Middle frontal gyrus (tissue), 1 donor: ENCODE results near the gene MRGPRD.

Experiments
- DNase-seq: peaks from one replicate; pipeline ENCODE4 v3.0.0-alpha.2; 2015; ENCODE audit warnings: low spot score; ENCODE audit errors: extremely low spot score

The MRGPRD gene

DNA sequence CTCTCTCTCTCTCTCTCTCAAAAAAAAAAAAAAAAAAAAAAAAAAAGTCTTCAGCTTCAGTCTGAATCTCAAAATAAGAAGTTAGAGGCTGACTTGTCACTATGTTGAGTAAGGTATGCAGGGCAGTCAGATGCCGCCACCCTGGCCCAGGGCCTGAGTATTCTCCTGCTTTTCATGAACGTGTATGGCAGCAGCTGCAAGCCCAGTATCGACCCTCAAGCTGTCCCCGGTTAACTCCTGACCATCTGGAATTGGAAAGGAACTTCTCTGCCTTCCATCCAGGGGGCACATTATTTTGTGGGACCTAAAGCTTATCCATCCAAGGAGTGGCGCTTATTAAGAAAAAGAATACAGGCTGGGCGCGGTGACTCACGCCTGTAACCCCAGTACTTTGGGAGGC is 11.4 kb downstream of the MRGPRD start:
- DNase-seq, result no peak

DNA sequence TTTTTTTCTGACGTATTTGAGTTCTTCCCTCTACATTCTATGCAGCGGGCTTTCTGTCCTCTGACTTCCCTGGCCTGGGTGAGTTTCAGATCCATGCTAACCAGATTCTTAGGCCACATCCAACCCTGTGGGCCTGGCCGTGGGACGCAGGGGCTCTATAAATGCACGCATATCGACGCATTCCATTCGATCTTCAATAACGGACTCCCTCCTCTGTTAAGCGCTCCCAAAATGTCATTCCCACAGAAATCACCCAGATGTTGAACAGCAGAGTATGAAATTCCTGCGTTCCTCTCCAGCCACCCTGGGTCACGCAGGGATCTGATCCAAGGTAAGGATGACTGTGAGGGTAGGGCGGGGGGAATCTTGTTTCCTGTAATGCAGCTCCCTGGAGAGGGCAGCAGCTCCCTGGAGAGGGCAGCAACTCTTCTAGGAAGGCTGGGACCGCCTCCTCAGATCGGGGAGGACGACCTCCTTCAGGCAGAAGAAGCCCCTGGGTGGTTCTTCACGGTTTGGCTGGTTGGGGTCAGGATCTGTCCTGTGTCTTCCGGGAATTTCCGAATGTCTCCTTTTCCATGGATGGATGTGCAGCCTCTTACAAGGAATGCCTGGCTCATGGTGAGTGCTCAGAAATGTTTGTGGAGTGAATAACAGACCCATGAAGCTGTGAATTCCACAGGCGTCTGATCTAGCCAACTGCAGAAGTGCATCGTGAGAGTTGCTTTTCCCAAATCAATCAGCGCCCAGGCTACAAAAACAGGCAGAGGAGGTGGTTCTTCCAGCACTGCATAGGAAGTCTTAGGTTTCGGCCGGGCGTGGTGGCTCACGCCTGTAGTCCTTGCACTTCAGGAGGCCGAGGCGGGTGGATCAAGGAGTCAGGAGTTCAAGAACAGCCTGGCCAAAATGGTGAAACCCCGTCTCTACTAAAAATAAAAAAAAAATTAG is 12.2 kb downstream of the MRGPRD start:
- no peak for DNase-seq

DNA sequence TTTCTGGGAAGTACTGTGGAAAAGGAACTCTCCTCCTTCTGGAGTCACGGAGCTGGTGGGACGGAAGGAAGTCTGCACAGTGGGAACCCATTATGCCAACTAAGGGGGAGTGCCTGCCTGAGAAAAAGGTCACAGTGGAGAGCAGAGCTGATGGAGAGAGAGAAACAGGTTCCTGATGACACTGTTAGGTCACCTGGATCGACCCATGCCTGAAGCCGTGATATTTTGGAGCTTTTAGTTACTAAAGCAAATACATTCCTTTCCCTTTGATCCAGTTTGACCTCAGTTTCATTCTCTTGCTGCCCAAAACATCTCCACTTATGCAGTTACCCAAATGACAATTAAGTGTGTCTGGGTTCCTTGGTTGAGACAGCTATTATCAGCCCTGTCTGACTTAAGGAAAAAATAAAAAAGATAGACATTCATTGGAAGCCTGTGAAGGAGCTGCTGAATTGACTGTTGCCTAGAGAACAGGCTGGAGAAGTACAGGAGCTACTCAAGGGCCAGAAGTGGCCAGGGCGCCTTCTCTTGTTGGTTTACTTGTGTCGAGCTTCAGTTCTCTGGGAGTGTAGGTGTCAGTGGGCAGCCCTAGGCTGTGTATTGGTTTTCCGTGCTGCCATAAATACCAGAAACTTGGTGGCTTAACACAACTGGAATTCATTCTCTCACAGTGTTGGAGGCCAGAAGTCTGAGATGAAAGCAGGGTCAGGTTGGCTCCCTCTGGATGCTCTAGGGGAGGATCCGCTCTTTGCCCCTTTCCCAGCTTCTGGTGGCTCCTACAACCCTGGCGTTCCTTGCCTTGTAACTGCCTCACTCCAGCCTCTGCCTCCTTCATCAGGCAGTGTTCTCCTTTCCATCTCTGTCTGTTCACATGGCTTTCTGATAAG is 13.6 kb downstream of the MRGPRD start:
- DNase-seq, result no peak

DNA sequence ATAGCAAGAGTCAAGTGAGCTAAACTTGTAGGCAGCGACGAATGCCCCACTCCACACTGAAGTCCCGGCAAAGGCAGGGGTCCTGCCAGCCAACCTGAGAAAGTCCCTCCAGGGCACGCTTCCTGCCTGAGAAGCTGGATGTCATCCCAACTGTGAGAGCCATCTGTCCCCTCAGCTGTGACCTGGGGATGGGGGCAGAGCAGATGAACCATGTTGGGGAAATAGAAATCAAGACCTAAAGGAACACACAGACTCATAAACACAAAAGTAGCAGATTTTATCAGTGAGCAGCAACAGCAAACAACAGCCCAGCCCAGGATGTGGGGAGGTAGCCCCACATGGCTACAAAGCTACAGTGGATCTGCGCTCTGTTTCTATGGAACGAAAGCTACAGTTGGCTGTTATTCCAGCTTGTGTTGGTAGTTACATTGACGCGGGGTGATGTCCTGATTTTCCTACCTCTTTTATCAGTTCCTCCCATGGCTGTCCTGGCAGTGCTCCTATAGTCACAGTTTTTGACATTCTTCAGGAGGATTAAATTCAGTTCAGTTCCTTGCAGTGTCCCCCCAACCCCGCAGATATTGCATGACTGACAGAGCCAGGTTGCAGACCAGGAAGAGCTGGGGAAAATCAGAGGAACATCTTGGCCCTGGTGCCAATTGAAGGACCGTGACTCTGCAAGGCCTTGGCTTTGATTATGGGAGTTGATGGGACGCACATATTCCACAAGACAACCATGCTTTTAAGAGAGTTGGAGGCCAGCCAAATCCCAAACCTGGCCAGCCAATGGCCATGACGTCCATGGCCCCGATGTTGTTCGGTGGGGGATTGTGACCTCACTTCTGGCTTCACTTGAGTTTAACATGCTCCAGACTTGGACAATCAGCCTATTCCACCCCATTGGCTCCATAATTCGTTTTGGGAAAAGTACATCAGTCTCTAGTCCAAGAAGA is 14.6 kb downstream of the MRGPRD start:
- DNase-seq, result no peak

DNA sequence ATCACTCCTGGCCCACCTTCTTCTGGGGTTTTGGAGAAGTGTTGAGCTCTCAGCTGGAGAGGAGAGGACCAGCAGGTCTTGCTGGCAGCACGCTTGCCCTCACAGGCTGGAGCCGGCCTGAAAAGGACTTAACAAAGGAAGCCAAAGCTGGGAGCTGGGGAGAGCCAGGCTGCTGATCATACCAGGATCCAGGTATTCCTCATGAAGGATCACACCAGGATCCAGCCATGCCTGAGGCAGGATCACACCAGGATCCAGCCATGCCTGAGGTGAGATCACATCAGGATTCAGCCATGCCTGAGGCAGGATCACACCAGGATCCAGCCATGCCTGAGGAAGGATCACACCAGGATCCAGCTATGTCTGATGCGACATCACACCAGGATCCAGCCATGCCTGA is 17.0 kb downstream of the MRGPRD start:
- no peak for DNase-seq

DNA sequence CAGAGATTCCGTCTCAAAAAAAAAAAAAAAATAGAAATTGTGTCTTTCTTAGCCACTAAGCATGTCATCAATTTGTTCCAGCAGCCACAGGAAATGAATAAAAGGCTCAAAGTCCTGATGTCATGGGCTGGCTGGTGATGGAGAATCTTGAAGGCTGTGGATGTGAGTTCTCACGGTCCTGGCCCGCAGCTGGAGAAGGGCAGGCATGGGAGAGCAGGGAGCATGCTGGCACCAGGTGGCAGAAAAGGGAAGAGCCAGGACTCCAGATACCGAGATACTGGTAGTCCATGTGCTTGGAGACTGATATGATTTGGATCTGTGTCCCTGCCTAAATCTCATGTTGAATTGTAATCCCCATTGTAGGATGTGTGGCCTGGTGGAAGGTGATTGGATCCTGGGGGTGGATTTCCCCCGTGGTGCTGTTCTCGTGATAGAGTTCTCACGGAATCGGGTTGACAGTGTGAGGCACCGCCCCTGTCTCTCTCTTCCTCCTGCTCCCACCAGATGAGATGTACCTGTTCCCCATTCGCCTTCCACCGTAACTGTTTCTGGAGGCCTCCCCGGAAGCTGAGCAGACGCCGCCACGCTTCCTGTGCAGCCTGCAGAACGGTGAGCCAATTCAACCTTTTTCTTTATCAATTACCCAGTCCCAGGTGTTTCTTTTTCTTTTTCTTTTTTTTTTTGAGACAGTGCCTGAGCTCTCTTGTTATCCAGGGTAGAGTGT is 18.1 kb downstream of the MRGPRD start:
- DNase-seq, result no peak

DNA sequence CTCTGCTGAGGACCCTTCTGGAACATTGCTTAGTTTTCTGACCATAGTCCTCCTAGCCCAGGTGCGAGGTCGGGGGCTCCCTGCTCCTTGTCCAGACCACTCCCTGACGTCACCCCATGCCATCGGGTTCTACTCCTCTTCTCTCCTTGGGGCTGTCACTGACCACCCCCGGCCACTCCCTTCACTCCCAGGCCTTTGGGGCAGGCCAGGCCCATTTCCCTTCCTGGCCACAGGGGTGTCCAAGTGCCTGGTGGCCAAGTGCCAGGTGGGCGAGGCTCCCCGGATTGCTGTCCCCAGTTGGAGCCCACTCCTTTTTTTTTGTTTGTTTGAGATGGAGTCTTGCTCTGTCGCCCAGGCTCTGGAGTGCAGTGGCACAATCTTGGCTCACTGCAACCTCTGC is 19.5 kb downstream of the MRGPRD start:
- DNase-seq, result no peak

DNA sequence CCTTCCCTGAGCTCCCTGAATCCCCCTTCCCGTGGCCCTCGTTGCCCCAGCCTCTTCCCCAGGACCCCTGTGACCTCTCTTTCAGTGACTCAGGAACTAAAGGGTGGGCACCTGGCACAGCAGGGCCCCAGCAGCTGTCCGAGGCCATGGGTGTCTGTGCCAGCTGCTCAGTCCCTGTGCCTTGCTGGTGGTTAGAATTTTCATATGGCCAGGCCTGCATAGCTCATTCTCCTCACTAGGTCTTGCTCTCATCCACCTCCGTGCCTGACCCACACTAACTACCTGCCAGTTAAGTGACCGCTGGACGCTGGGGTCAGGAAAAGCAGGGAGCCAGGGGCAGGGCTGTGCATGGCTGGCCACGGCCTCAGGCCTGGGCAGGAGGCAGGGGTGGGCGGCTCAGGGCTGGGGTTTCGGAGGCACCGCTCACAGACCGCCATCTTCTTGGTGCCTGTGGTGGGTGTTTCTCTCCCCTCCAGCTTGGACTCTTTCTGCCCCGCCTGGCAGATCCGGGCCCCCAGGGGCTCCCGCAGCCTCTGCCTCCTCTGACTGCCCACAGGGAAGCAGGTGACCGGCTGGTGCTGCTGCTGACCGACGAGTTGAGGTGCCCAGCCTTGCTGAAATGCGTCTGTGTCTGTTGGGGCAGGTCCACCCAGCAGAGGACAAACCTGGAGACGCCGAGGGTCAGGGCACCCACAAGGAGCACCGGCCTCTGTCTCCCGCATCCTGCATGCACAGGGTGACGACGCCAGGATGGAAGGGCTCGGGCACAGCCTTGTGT is 20.3 kb downstream of the MRGPRD start:
- DNase-seq, result no peak

DNA sequence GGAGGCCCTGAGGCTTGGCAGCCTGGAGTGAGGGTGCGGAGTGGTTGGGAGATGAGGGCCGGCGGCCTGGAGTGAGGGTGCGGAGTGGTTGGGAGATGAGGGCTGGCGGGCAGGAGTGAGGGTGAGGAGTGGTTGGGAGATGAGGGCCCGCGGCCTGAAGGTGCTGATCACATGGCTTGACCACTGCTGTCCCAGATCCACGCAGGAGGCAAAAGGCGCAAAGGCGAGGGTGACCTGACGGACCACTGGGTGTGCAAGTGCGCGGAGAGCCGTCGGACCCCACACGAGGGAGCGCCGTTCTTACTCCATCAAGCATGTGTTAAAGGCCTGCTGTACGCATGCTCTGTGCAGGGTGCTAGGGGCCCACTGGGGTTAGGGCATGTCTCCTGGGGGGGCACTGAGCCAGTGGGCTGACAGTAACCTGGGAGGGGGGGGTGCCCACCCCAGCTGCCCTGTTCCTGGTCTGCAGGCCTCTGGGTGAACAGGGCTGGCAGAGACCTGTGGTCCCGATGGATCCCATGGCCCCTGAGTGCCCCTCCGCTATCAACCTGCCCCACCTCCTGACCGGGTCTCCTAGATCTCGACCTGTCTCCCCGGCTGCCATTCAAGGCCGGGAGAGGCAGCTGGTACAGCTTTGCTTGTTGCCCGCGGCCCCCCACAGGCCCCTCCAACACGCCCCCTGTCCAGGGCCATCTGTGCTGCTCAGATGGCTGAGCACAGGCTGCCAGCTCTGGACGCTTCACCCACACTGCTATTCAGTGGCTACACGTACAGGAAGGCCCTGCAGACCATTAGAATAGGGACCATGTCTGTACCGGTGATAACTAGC is 21.1 kb downstream of the MRGPRD start:
- no peak for DNase-seq

DNA sequence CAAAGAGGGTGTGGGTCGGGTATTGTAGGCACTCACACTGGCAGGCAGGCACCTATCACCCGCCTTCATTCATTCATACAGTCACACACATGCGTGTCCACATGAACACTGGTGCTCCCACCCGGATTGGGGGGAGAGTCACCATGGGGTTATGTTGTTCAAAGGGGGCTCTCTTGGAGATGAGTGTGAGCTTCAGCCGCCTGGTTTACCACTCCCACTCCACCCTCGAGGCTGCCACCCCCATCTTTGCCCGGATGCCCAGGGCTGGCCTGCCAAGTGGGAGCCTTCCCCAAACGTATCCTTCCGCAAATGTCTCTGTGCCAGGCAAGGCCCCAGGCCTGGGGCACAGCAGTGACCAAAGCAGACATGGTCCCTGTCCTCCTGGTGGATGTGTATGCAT is 22.6 kb downstream of the MRGPRD start:
- no peak for DNase-seq

DNA sequence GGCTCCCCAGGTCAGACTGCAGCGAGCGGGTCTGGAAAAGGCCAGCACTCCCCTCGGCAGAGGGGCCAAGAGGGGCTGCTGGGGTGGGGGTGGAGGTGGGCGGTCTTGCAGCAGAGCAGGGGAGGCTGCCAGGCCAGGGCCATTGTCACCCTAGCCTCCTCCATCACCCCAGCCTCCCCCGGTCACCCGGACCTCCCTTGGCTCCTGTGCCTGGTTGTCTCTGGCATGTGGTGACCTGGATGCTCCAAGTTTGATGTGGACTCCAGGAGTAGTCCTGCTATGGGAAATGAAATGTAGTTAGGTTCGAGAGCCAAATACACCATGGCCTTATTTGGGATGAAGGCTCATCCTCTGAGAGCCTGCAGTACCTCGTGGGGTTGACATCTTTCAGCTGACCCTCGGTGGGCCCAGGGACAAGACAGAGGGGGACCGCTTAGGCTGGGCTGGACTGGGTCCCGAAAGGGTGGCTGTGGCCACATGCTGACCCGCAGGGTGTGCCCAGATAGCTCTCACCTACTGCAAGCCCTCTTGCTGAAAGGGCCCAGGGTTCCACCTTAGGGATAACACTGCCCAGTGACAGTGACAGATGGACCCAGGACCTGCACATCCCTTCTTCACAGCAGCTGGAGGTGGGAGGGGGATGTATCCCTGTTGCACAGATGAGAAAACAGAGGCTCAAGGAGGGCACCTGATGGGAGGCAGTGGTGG is 24.1 kb downstream of the MRGPRD start:
- no peak for DNase-seq

DNA sequence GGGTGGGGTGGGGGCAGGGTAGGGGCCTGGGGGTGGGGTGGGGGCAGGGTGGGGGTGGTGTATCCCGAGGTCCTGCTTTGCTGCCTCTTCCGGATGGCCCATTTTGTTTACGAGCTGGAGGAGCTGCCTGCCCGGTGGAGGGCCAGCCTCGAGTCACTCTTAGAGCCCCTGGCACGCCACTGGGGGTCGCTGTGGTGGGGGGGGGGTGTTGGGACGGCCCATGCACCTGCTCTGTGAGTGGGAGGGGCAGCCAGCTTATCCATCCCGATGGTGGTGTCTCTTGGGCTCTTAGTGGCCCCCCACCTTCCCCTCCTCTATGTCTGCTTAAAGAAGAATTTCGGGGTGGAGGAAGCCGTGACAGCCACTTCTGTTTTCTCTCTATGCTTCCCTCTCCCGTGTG is 24.6 kb downstream of the MRGPRD start:
- DNase-seq, result no peak

DNA sequence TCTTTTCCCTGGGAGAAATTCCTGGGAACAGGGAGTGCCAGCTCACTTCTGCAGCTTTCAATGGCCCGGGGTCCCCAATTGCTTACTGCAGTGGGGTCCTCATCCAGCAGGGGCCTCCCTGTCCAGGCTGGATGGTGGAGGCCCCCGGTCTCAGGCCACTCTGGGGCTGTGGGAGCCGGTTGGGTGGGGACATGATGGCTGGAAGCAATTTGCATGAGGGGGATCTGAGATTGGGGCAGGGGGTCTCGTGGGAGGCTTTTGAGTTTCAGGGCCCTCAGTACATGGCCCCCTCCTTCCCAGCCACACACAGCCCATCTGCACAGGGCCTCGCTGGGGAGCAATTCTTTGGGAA is 25.2 kb downstream of the MRGPRD start:
- no peak for DNase-seq

DNA sequence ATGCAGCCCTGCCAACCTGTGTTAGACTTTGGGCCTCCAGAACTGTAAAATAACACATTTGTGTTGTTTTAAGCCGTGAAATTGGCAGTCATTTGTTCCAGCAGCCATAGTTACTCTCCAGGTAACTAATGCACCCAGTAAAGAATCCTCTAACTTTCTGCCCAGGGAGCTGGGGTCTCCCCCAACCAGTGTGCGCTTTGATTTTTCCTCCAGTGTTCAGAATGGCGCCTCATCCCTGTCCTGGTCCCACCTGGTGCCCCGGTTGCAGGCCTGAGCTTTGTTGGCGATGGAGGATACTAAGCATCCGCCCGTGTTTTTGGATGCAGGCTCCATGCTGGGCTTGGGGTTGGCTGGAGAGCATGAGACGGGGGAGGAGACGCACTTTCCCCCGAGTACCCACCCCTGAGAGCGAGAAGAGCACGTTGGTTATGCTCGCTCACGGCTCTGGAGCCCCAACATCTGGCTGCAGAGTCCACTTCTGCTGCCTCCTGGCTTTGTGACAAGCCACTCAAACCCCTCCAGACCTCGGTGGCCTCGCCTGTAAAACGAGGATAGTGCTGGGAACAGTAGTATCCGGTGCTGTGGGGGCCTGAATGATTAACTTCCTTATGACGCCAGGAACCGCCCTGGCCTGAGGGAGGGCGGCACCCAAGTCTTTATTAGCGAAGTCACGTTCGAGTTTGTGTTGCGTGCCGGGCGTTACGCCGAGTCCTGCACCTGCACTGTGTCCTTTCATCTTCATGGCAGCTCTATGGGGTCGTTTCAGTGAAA is 25.8 kb downstream of the MRGPRD start:
- no peak for DNase-seq

DNA sequence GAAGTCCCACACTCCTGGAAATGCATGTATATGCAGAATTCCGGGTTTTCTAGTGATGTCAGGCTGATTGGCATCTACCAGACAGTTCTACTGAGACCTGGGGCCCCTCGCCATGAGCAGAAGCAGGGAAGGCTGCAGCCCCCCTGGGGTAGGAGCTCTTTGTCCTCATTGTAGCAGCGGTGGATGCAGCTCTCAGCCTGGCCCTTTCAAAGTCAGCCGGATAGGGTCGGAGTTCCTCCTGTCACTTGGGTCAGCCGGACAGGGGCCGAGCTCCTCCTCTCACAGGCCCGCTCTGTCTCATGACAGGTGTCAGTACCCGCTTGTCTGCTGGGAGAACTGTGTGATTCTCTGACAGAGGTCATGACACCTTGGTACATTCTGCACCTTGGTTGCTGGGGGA is 30.0 kb downstream of the MRGPRD start:
- DNase-seq, result no peak

DNA sequence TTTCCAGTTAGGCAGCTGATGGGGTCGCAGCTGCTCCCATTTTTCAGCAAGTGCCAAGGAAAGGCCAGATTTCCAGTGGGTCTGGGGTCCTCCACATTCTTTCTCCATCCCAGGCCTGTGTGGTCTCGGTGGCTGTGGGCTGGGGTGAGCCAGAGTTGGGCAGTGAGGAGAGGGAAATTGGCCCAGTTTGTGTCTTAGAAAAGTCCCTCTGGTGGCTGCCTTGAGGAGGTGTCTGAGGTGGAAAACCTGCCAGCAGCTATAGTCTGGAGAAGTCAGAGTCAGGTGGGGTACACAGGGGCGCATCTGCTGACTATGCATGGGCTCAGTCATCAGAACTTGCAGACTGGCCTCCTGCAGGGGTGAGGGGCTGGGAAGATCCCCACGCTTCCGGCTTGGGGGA is 30.5 kb downstream of the MRGPRD start:
- no peak for DNase-seq

DNA sequence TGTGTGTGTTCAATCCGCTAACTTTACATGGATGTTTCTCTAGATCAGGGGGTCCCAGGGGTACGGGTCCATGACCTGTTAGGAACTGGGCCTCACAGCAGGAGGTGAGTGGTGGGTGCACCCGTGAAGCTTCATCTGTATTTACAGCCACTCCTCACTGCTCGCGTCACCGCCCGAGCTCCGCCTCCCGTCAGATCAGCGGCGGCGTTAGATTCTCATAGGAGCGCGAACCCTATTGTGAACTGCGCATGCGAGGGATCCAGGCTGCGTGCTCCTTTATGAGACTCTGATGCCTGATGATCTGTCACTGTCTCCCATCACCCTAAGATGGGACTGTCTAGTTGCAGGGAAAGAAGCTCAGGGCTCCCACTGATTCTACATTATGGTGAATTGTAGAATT is 31.9 kb downstream of the MRGPRD start:
- DNase-seq, result no peak

DNA sequence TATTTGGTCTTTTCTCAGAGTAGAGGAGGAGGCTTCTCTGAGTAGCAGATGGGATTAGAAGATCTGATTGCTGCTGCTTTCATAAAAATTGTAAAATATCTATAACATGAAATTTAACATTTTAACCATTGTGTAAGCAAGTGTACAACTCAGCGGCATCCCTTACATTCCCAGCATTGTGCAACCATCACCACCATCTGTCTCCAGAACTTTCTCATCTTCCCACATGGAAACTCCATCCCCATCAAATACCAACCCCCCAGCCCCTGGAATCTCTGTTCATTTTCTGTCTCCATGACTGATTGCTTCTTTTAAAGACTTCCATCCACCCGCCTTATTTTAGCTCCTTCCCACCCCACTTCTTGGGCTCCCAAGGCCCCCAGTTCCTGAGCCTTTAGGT is 32.3 kb downstream of the MRGPRD start:
- DNase-seq, result no peak
